GM21737 (cell line): ENCODE data around the gene CD96.
A peak's percentile ranks its signal among the peaks of the same experiment; 100 is the strongest.
"Not testable (repeated sequence)": the region's sequence is repeated elsewhere in the genome, so short reads cannot be mapped to it uniquely, and the experiment has no call there.

ENCODE experiments used
- ATAC-seq: cut with Tn5 transposase; IDR thresholded peaks from one replicate; pipeline ENCODE4 v1.9.1; 2021; ENCODE audit warnings: mild to moderate bottlenecking, moderate library complexity; ENCODE audit not compliant: unreplicated experiment

Gene CD96

GRCh38 chr3:111618945-111619344, 76.9 kb downstream of the CD96 start:
- ATAC-seq, result no peak

- ATAC-seq, result no peak
These were observed 77.8 kb downstream of the CD96 start for GRCh38 chr3:111619833-111620232.

GRCh38 chr3:111621535-111621934, 79.5 kb downstream of the CD96 start:
- no peak for ATAC-seq

GRCh38 chr3:111627092-111627491, 85.1 kb downstream of the CD96 start:
- ATAC-seq, result no peak

- ATAC-seq, result not testable (repeated sequence)
These were observed 87.0 kb downstream of the CD96 start for GRCh38 chr3:111629018-111629417.

GRCh38 chr3:111630638-111631037, 88.6 kb downstream of the CD96 start:
- not testable (repeated sequence) for ATAC-seq

- no peak for ATAC-seq
These were observed 93.4 kb downstream of the CD96 start for GRCh38 chr3:111635403-111635802.

- no peak for ATAC-seq
These were observed 94.4 kb downstream of the CD96 start for GRCh38 chr3:111636366-111636885.

GRCh38 chr3:111639316-111639715, 97.3 kb downstream of the CD96 start:
- ATAC-seq, result no peak

- ATAC-seq, result no peak
These were observed 107.1 kb downstream of the CD96 start for GRCh38 chr3:111648991-111649579.

GRCh38 chr3:111650378-111651275, 108.6 kb downstream of the CD96 start:
- no peak for ATAC-seq

GRCh38 chr3:111652492-111653180, 110.6 kb downstream of the CD96 start:
- no peak for ATAC-seq

- no peak for ATAC-seq
These were observed 111.8 kb downstream of the CD96 start for GRCh38 chr3:111653766-111654165.

GRCh38 chr3:111662012-111662411, 120.0 kb downstream of the CD96 start:
- ATAC-seq, result no peak

- no peak for ATAC-seq
These were observed 120.9 kb downstream of the CD96 start for GRCh38 chr3:111662907-111663306.

- no peak for ATAC-seq
These were observed 124.2 kb downstream of the CD96 start for GRCh38 chr3:111666041-111666735.

GRCh38 chr3:111667170-111667569, 125.2 kb downstream of the CD96 start:
- ATAC-seq, result no peak

- peak; percentile 98 for ATAC-seq
These were observed 125.7 kb downstream of the CD96 start for GRCh38 chr3:111667621-111668239.

GRCh38 chr3:111668326-111668725, 126.3 kb downstream of the CD96 start:
- no peak for ATAC-seq

- peak; percentile 33 for ATAC-seq
These were observed 127.0 kb downstream of the CD96 start for GRCh38 chr3:111668888-111669488.
